ENCODE data around the gene CITED4. TPM values are rescaled to one million over a fixed set of nuclear protein-coding genes. Genes with fewer than 3 reads are reported as not detected.

The CITED4 gene
- total RNA-seq, 4 donors from 2014 or later, result 9.2 to 15.6 (median 14.1) TPM

GRCh38 chr1:40876891-40877290, 14.7 kb upstream of the CITED4 start:
- H3K4me1 ChIP-seq, result peaks cover 0 to 12% (median 3%) of the 10 kb centered on the region in 3 donors
- no peak overlapping the region for H3K4me3 ChIP-seq
- TF ChIP-seq POLR2AphosphoS5 (IDR thresholded peaks at IDR 0.05) (no peak), EP300 (IDR thresholded peaks at IDR 0.05) (no peak), POLR2A (IDR thresholded peaks at IDR 0.05) (no peak)
- TF ChIP-seq, protein P1, sequence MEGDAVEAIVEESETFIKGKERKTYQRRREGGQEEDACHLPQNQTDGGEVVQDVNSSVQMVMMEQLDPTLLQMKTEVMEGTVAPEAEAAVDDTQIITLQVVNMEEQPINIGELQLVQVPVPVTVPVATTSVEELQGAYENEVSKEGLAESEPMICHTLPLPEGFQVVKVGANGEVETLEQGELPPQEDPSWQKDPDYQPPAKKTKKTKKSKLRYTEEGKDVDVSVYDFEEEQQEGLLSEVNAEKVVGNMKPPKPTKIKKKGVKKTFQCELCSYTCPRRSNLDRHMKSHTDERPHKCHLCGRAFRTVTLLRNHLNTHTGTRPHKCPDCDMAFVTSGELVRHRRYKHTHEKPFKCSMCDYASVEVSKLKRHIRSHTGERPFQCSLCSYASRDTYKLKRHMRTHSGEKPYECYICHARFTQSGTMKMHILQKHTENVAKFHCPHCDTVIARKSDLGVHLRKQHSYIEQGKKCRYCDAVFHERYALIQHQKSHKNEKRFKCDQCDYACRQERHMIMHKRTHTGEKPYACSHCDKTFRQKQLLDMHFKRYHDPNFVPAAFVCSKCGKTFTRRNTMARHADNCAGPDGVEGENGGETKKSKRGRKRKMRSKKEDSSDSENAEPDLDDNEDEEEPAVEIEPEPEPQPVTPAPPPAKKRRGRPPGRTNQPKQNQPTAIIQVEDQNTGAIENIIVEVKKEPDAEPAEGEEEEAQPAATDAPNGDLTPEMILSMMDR (IDR thresholded peaks at IDR 0.05), result no peak
- WGBS, 2 donors (ENCODE audit: low coverage in 1 of 2), result 90% methylated on average over 1 of the region's 1 CpG; no CpG with 5 or more reads in 1 of the 2 donors
- H3K27me3 ChIP-seq, result peaks cover 12% of the 10 kb centered on the region
- H3K9me3 ChIP-seq, result peaks cover 0 to 9% (median 0%) of the 10 kb centered on the region in 3 donors
- peak overlapping the region in 3 of 4 donors; percentile 30 to 54 (median 54) for H3K27ac ChIP-seq
- H3K36me3 ChIP-seq, result no peaks in the 10 kb centered on the region
- ATAC-seq, result no peak

DNA sequence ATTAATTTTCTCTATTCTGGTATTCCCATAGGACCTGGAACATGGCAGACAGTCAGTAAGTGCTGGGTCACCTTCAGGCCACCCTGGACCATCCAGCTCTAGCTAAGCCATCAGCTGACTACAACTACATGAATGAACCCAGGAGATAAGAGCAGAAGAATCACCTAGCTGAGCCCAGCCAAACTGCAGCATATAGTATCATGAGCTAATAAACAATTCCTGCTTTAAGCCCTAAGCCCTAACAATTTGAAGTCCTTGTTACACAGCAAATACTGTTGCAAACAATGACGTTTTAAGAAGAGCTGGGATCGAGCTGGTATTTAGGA, 14.2 kb upstream of the CITED4 start:
- TF ChIP-seq POLR2A (IDR thresholded peaks at IDR 0.05), result no peak
- TF ChIP-seq, protein P1 (IDR thresholded peaks at IDR 0.05), result no peak
- TF ChIP-seq POLR2AphosphoS5 (IDR thresholded peaks at IDR 0.05), result no peak
- TF ChIP-seq EP300 (IDR thresholded peaks at IDR 0.05), result no peak
- H3K27ac ChIP-seq, result no peak overlapping the region
- peaks cover 0 to 12% (median 3%) of the 10 kb centered on the region in 3 donors for H3K4me1 ChIP-seq
- peaks cover 0 to 9% (median 0%) of the 10 kb centered on the region in 3 donors for H3K9me3 ChIP-seq
- no peak overlapping the region for H3K4me3 ChIP-seq
- no peaks in the 10 kb centered on the region for H3K36me3 ChIP-seq
- peaks cover 9% of the 10 kb centered on the region for H3K27me3 ChIP-seq
- ATAC-seq, result no peak
- WGBS, 2 donors (ENCODE audit: low coverage in 1 of 2), result 87 to 100% methylated on average over 1 to 2 of the region's 2 CpGs

DNA sequence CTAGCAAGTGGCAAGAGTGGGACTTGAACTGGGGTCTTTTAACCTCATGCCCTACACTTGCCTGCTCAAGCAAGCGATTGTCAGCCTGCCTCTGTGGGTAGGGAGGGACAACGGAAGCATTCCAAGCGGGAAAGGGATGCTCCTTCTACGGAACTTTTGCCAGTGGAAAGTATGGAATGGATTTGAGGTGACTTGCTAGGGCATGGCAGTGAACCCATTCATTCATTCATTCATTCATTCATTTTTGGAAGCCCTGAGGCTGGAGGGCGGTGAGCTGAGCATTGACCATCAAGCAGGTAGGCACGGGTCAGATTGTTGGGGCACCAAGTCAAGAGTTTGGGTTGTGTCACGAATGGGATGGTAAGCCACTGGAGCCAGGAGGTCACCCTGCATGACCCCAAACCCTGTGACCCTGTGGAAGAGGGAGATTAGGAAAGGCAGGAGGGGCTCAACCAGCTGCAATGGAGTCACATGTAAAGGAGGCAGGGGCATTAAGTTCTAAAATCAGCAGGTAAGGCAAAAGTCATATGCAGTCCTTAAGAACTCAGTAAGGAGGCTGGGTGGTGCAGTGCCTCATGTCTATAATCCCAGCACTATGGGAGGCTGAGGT, 11.8 kb upstream of the CITED4 start:
- 88 to 91% methylated on average over 5 to 6 of the region's 7 CpGs for whole genome bisulfite sequencing, 2 donors (ENCODE audit: low coverage in 1 of 2)
- no peak for ATAC-seq
- no peak for TF ChIP-seq POLR2A (IDR thresholded peaks at IDR 0.05)
- TF ChIP-seq POLR2AphosphoS5 (IDR thresholded peaks at IDR 0.05), result no peak
- TF ChIP-seq, protein P1 (IDR thresholded peaks at IDR 0.05), result no peak
- no peak for TF ChIP-seq EP300 (IDR thresholded peaks at IDR 0.05)

DNA sequence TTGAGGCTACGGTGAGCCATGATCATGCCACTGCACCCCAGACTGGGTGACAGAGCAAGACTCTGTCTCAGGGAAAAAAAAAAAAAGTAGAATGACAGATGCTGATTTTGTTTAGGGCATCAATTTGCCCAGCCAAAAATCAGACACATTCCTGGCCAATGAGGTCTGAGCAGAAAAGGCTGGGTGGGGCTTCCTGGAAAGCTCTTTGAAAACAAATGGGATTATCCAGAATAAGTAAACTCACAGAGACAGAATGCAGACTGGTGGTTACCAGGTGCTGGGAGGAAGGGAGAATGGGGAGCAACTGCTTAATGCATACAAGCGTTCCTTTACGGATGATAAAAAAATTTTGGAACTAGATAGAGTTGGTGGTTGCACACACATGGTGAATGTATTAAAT, 10.1 kb upstream of the CITED4 start:
- whole genome bisulfite sequencing, 2 donors (ENCODE audit: low coverage in 1 of 2), result 69% methylated on average over 3 of the region's 3 CpGs; no CpG with 5 or more reads in 1 of the 2 donors
- no peaks in the 10 kb centered on the region for H3K36me3 ChIP-seq
- H3K27ac ChIP-seq, result no peak overlapping the region
- ATAC-seq, result no peak
- TF ChIP-seq POLR2A (IDR thresholded peaks at IDR 0.05), result no peak
- TF ChIP-seq, protein P1 (IDR thresholded peaks at IDR 0.05), result no peak
- TF ChIP-seq EP300 (IDR thresholded peaks at IDR 0.05), result no peak
- no peak for TF ChIP-seq POLR2AphosphoS5 (IDR thresholded peaks at IDR 0.05)
- no peaks in the 10 kb centered on the region for H3K27me3 ChIP-seq
- H3K4me1 ChIP-seq, result peaks cover 0 to 12% (median 0%) of the 10 kb centered on the region in 3 donors
- H3K9me3 ChIP-seq, result peaks cover 0 to 18% (median 0%) of the 10 kb centered on the region in 3 donors
- no peak overlapping the region for H3K4me3 ChIP-seq

More for the DNA sequence above, 11.8 kb upstream of the CITED4 start:
- Histone ChIP-seq H3K4me1 (peaks cover 0 to 12% (median 3%) of the 10 kb centered on the region in 3 donors), H3K27me3 (no peaks in the 10 kb centered on the region), H3K9me3 (peaks cover 0 to 18% (median 0%) of the 10 kb centered on the region in 3 donors), H3K36me3 (no peaks in the 10 kb centered on the region), H3K27ac (no peak overlapping the region), H3K4me3 (no peak overlapping the region)

DNA sequence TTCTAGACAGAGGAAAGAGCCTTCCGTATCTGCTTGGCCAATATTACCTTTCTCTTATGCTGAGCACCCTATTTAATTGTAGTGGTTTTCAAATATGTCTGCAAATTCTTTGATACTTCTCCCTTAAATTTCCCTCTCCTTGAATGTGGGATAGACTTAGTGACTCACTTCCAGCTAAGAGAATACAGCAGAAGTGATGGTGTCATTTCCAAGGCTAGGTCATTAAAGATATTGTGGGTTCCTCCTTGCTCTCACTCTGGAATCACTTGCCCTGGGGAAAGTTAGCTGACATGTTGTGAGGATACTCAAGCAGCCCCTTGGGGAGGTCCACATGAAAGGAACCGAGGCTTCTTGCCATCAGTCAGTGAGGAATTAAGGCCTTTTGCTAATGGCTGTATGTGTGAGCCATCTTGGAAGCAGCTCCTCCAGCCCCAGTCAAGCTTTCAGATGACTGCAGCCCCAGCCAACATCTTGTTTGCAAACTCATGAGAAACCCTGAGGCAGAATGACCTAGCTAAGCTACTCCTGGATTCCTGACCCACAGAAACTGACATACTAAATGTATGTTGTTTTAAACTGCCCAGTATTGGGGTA, 8.1 kb upstream of the CITED4 start:
- Histone ChIP-seq H3K27me3 (no peaks in the 10 kb centered on the region), H3K27ac (no peak overlapping the region), H3K9me3 (peaks cover 0 to 9% (median 0%) of the 10 kb centered on the region in 3 donors), H3K4me3 (no peak overlapping the region), H3K36me3 (no peaks in the 10 kb centered on the region), H3K4me1 (peaks cover 0 to 26% (median 0%) of the 10 kb centered on the region in 3 donors)
- 83 to 90% methylated on average over 2 of the region's 2 CpGs for WGBS, 2 donors (ENCODE audit: low coverage in 1 of 2)
- ATAC-seq, result no peak
- TF ChIP-seq POLR2A (IDR thresholded peaks at IDR 0.05), result no peak
- TF ChIP-seq EP300 (IDR thresholded peaks at IDR 0.05), result no peak
- TF ChIP-seq, protein P1 (IDR thresholded peaks at IDR 0.05), result no peak

Measured in gastroesophageal sphincter (tissue), 4 donors.